Right renal cortex interstitium (tissue), 3 donors: ENCODE data around the gene KRCC1. TPM values are rescaled to one million over a fixed set of nuclear protein-coding genes. Genes with fewer than 3 reads are reported as not detected.

Source experiments
- DNase-seq, 3 donors: peaks; one replicate each; pipeline ENCODE4 v3.0.0-alpha.2; 2013; ENCODE audit warnings: low read depth in 3 of 3, low spot score in 2 of 3
- polyA plus RNA-seq, 3 donors: library from polyadenylated mRNA; unstranded; fragments of 120-200 nt; gene quantifications; one replicate each; pipeline ENCODE4 v1.2.1, GENCODE V29; 2013; ENCODE audit not compliant: insufficient read length in 3 of 3

Gene KRCC1
- polyA plus RNA-seq, 3 donors, result 56.7 to 66.7 (median 66.0) TPM

- no peak for DNase-seq
Measured at GRCh38 chr2:88078643-88079172, 23.1 kb upstream of the KRCC1 start.

- no peak for DNase-seq
Measured at GRCh38 chr2:88077080-88077479, 21.5 kb upstream of the KRCC1 start.

GRCh38 chr2:88074854-88075292, 19.3 kb upstream of the KRCC1 start:
- no peak for DNase-seq

GRCh38 chr2:88074150-88074549, 18.6 kb upstream of the KRCC1 start:
- DNase-seq, result no peak

- no peak for DNase-seq
Measured at GRCh38 chr2:88071365-88071764, 15.8 kb upstream of the KRCC1 start.

- no peak for DNase-seq
Measured at GRCh38 chr2:88070055-88070454, 14.5 kb upstream of the KRCC1 start.

- no peak for DNase-seq
Measured at GRCh38 chr2:88069117-88069516, 13.5 kb upstream of the KRCC1 start.

GRCh38 chr2:88068044-88068443, 12.5 kb upstream of the KRCC1 start:
- DNase-seq, result no peak

GRCh38 chr2:88067598-88067997, 12.0 kb upstream of the KRCC1 start, which contains the start of gene SMYD1:
Gene SMYD1, plus strand, starts transcription at chr2:88067825. Its CDS starts 40 bp downstream, at chr2:88067865.
- DNase-seq, result no peak

- DNase-seq, result no peak
Measured at GRCh38 chr2:88067189-88067588, 11.6 kb upstream of the KRCC1 start.

- no peak for DNase-seq
Measured at GRCh38 chr2:88066543-88066942, 11.0 kb upstream of the KRCC1 start.

- no peak for DNase-seq
Measured at GRCh38 chr2:88061295-88061694, 5.7 kb upstream of the KRCC1 start.

GRCh38 chr2:88060907-88061275, 5.3 kb upstream of the KRCC1 start:
- no peak for DNase-seq

GRCh38 chr2:88059979-88060906, 4.7 kb upstream of the KRCC1 start:
- no peak for DNase-seq

- no peak for DNase-seq
Measured at GRCh38 chr2:88058191-88058590, 2.6 kb upstream of the KRCC1 start.

GRCh38 chr2:88057437-88057844, 1.9 kb upstream of the KRCC1 start:
- DNase-seq, result no peak

- peak in 2 of 3 donors; percentile 10 to 52 for DNase-seq
Measured at GRCh38 chr2:88054782-88055370, 707 bp downstream of the KRCC1 start.

- no peak for DNase-seq
Measured at GRCh38 chr2:88053934-88054781, 1.4 kb downstream of the KRCC1 start.

GRCh38 chr2:88053296-88053695, 2.3 kb downstream of the KRCC1 start:
- DNase-seq, result no peak

GRCh38 chr2:88051792-88052191, 3.8 kb downstream of the KRCC1 start:
- DNase-seq, result no peak

GRCh38 chr2:88049622-88050021, 6.0 kb downstream of the KRCC1 start:
- no peak for DNase-seq
